Neural progenitor cell (in vitro differentiated cells): ENCODE results near the gene KRT77.

Experiments used
- EZH2 ChIP-seq: fragments of 200-600 bp; sonication (generic); IDR thresholded peaks from 2 replicates; pipeline ENCODE4 v1.6.1; 2017; ENCODE audit warnings: antibody characterized with exemption, mild to moderate bottlenecking, moderate library complexity
- EZH2phosphoT487 ChIP-seq: fragments of 200-600 bp; sonication (generic); IDR thresholded peaks from 2 replicates; pipeline ENCODE4 v1.6.1; 2017; ENCODE audit warnings: antibody characterized with exemption
- TF ChIP-seq, protein P1 (sequence below): fragments of 200-600 bp; sonication (generic); IDR thresholded peaks from 2 replicates; pipeline ENCODE4 v1.5.1; 2017; ENCODE audit warnings: antibody characterized with exemption, mild to moderate bottlenecking

DNA sequence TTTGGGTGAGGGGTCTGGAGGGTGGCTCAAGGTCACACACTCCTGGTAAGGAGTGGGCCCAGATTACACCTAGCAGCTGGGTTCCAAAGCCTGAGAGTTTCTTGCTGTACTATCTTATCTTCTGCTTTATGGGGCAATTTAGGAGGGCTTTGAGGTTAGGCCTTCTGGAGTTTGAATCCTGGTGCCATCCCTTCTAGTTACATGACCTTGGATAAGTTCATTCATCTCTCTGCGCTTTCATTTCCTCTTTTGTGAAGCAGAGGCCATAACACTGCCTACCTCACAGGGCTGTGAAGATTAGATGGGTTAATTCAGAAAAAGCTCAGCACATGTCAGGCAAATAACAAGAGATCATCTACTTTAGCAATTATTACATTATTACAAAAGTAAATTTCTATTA is 7.4 kb upstream of the KRT77 start:
- TF ChIP-seq, protein P1, sequence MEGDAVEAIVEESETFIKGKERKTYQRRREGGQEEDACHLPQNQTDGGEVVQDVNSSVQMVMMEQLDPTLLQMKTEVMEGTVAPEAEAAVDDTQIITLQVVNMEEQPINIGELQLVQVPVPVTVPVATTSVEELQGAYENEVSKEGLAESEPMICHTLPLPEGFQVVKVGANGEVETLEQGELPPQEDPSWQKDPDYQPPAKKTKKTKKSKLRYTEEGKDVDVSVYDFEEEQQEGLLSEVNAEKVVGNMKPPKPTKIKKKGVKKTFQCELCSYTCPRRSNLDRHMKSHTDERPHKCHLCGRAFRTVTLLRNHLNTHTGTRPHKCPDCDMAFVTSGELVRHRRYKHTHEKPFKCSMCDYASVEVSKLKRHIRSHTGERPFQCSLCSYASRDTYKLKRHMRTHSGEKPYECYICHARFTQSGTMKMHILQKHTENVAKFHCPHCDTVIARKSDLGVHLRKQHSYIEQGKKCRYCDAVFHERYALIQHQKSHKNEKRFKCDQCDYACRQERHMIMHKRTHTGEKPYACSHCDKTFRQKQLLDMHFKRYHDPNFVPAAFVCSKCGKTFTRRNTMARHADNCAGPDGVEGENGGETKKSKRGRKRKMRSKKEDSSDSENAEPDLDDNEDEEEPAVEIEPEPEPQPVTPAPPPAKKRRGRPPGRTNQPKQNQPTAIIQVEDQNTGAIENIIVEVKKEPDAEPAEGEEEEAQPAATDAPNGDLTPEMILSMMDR: no peak
- no peak for TF ChIP-seq EZH2phosphoT487
- no peak for TF ChIP-seq EZH2
